Muscle of arm (tissue), 12 donors: ENCODE measurements around the gene METTL8. TPM values are rescaled to one million over a fixed set of nuclear protein-coding genes. Genes with fewer than 3 reads are reported as not detected.

ENCODE experiments used
- polyA plus RNA-seq, 12 donors: library from polyadenylated mRNA; unstranded; fragments of 120-200 nt; gene quantifications; one replicate each; pipeline ENCODE4 v1.2.1, GENCODE V29; 2013; ENCODE audit not compliant: insufficient read length in 12 of 12

The METTL8 gene
- polyA plus RNA-seq, 12 donors: 12.3 to 376 (median 15.6) TPM

Other genes with a start within 250 kb of the METTL8 start
- gene DCAF17, start 236 bp upstream of the METTL8 start, polyA plus RNA-seq: 10 to 100 TPM in 11 of 12 donors, not detected in 1; 11.5 to 29.4 (median 17.7) TPM
- gene CYBRD1, start 88.5 kb upstream of the METTL8 start, polyA plus RNA-seq: 100 to 1,000 TPM in 2 of 12 donors, 10 to 100 TPM in 9, not detected in 1; 73.8 to 127 (median 89.4) TPM